Loucy (cell line): ENCODE data around the gene PTPRT.

ENCODE experiments used
- H2AFZ ChIP-seq: fragments of 200-600 bp; sonication (generic); 2 replicates; pipeline ENCODE4 v1.6.0; 2016; ENCODE audit warnings: antibody characterized with exemption, mild to moderate bottlenecking, low read length, moderate library complexity
- H3F3A ChIP-seq: fragments of 200-600 bp; 2 replicates; pipeline ENCODE4 v1.6.0; 2016; ENCODE audit warnings: antibody characterized with exemption, low read depth, mild to moderate bottlenecking
- H3K27me3 ChIP-seq: fragments of 200-600 bp; sonication (generic); 2 replicates; pipeline ENCODE4 v1.6.1; 2014; ENCODE audit warnings: low read length, mild to moderate bottlenecking; ENCODE audit not compliant: insufficient read depth, poor library complexity, severe bottlenecking
- H3K36me3 ChIP-seq: fragments of 200-600 bp; sonication (generic); 2 replicates; pipeline ENCODE4 v1.6.1; 2016; ENCODE audit warnings: low read length; ENCODE audit not compliant: insufficient read depth
- H3K4me1 ChIP-seq: fragments of 200-600 bp; sonication (generic); 2 replicates; pipeline ENCODE4 v1.5.1; 2014; ENCODE audit warnings: low read length, mild to moderate bottlenecking; ENCODE audit not compliant: insufficient read depth, poor library complexity, severe bottlenecking
- H3K4me2 ChIP-seq: fragments of 200-600 bp; sonication (generic); 2 replicates; pipeline ENCODE4 v1.6.0; 2014; ENCODE audit warnings: antibody characterized with exemption, low read length, low read depth, mild to moderate bottlenecking; ENCODE audit not compliant: poor library complexity, severe bottlenecking
- H3K4me3 ChIP-seq: fragments of 200-600 bp; sonication (generic); 2 replicates; pipeline ENCODE4 v1.5.1; 2014; ENCODE audit warnings: low read length, mild to moderate bottlenecking, mixed read lengths; ENCODE audit not compliant: poor library complexity, severe bottlenecking
- H3K79me2 ChIP-seq: fragments of 200-600 bp; sonication (generic); 2 replicates; pipeline ENCODE4 v1.6.1; 2014; ENCODE audit warnings: low read length; ENCODE audit not compliant: insufficient read depth
- H3K9ac ChIP-seq: fragments of 200-600 bp; sonication (generic); 2 replicates; pipeline ENCODE4 v1.6.0; 2014; ENCODE audit warnings: mild to moderate bottlenecking, low read depth, low read length, moderate library complexity; ENCODE audit not compliant: poor library complexity, severe bottlenecking
- H3K9me2 ChIP-seq: fragments of 200-600 bp; sonication (generic); replicated peaks from 2 replicates; pipeline ENCODE4 v1.6.1; 2016; ENCODE audit warnings: low read depth, low read length, mixed read lengths
- H3K9me3 ChIP-seq: fragments of 200-600 bp; sonication (generic); 2 replicates; pipeline ENCODE4 v1.6.1; 2014; ENCODE audit warnings: mild to moderate bottlenecking, antibody characterized with exemption, low read length, low read depth; ENCODE audit not compliant: insufficient read depth
- H4K20me1 ChIP-seq: fragments of 200-600 bp; sonication (generic); 2 replicates; pipeline ENCODE4 v1.6.0; 2014; ENCODE audit warnings: antibody characterized with exemption, low read length, mild to moderate bottlenecking; ENCODE audit not compliant: insufficient read depth, poor library complexity, severe bottlenecking
- CTCF ChIP-seq: fragments of 200-600 bp; sonication (generic); conservative IDR thresholded peaks from 2 replicates; pipeline ENCODE4 v1.5.1; 2014; ENCODE audit warnings: mild to moderate bottlenecking, antibody characterized with exemption, low read length
- EZH2phosphoT487 ChIP-seq: fragments of 200-600 bp; IDR thresholded peaks from 2 replicates; pipeline ENCODE4 v1.6.1; 2018; ENCODE audit warnings: antibody characterized with exemption, mild to moderate bottlenecking, moderate library complexity, borderline replicate concordance

Gene PTPRT

GRCh38 chr20:42197599-42197998 lies 992.1 kb downstream of the PTPRT start:
- Histone ChIP-seq H3F3A (no peaks in the 10 kb centered on the region), H3K4me2 (no peak overlapping the region), H3K79me2 (no peaks in the 10 kb centered on the region), H3K4me3 (no peak overlapping the region), H2AFZ (no peak overlapping the region), H3K9me3 (no peaks in the 10 kb centered on the region), H3K9ac (no peak overlapping the region), H4K20me1 (no peaks in the 10 kb centered on the region), H3K9me2 (no peaks in the 10 kb centered on the region), H3K4me1 (no peaks in the 10 kb centered on the region), H3K36me3 (no peaks in the 10 kb centered on the region), H3K27me3 (no peaks in the 10 kb centered on the region)
- TF ChIP-seq CTCF, result no peak
- TF ChIP-seq EZH2phosphoT487, result no peak

- TF ChIP-seq EZH2phosphoT487, result no peak
- no peak for TF ChIP-seq CTCF
- no peaks in the 10 kb centered on the region for H3K9me3 ChIP-seq
- H3K79me2 ChIP-seq, result no peaks in the 10 kb centered on the region
- H3K27me3 ChIP-seq, result no peaks in the 10 kb centered on the region
- no peaks in the 10 kb centered on the region for H3K36me3 ChIP-seq
- H2AFZ ChIP-seq, result no peak overlapping the region
- H3K4me3 ChIP-seq, result no peak overlapping the region
- no peaks in the 10 kb centered on the region for H3K9me2 ChIP-seq
- no peaks in the 10 kb centered on the region for H4K20me1 ChIP-seq
- no peaks in the 10 kb centered on the region for H3F3A ChIP-seq
- H3K4me1 ChIP-seq, result peaks cover 6% of the 10 kb centered on the region
- no peak overlapping the region for H3K9ac ChIP-seq
- no peak overlapping the region for H3K4me2 ChIP-seq
Measured at GRCh38 chr20:42193119-42193518, 996.6 kb downstream of the PTPRT start.

- Histone ChIP-seq H2AFZ (no peak overlapping the region), H3K27me3 (no peaks in the 10 kb centered on the region), H4K20me1 (no peaks in the 10 kb centered on the region), H3K9ac (no peak overlapping the region), H3K4me3 (no peak overlapping the region), H3K4me1 (peaks cover 6% of the 10 kb centered on the region), H3K9me3 (no peaks in the 10 kb centered on the region), H3K9me2 (no peaks in the 10 kb centered on the region), H3K79me2 (no peaks in the 10 kb centered on the region), H3F3A (no peaks in the 10 kb centered on the region), H3K4me2 (peak overlapping the region; percentile 9), H3K36me3 (no peaks in the 10 kb centered on the region)
- TF ChIP-seq EZH2phosphoT487 (no peak), CTCF (no peak)
Measured at GRCh38 chr20:42192321-42192720, 997.4 kb downstream of the PTPRT start.
